WTC11 (cell line): Measurements from ENCODE around the gene COL18A1.

ENCODE experiments used
- AFF4 ChIP-seq: sonication (generic); formaldehyde crosslinking; IDR thresholded peaks from 2 replicates; pipeline ENCODE4 v1.8.1; 2023; ENCODE audit warnings: mild to moderate bottlenecking, missing genetic modification reagents, borderline replicate concordance
- CREM ChIP-seq: sonication (generic); formaldehyde crosslinking; IDR thresholded peaks from 2 replicates; pipeline ENCODE4 v1.8.1; 2022; ENCODE audit warnings: mild to moderate bottlenecking, missing genetic modification reagents, moderate library complexity
- CTCF ChIP-seq: fragments of 200-600 bp; IDR thresholded peaks from 2 replicates; pipeline ENCODE4 v1.8.0; 2022; ENCODE audit warnings: antibody characterized with exemption
- ESRRA ChIP-seq: sonication (generic); formaldehyde crosslinking; IDR thresholded peaks from 2 replicates; pipeline ENCODE4 v1.8.1; 2022; ENCODE audit warnings: mild to moderate bottlenecking, missing genetic modification reagents, borderline replicate concordance
- IRF1 ChIP-seq: sonication (generic); formaldehyde crosslinking; IDR thresholded peaks from 2 replicates; pipeline ENCODE4 v1.8.0; 2023; ENCODE audit warnings: missing genetic modification reagents
- MYBL2 ChIP-seq: sonication (generic); formaldehyde crosslinking; IDR thresholded peaks from 2 replicates; pipeline ENCODE4 v1.8.1; 2023; ENCODE audit warnings: mild to moderate bottlenecking, moderate library complexity, missing genetic modification reagents
- TCF7 ChIP-seq: sonication (generic); formaldehyde crosslinking; IDR thresholded peaks from 2 replicates; pipeline ENCODE4 v1.8.0; 2022; ENCODE audit warnings: mild to moderate bottlenecking, low read depth, missing genetic modification reagents, moderate library complexity
- ZNF121 ChIP-seq: sonication (generic); formaldehyde crosslinking; IDR thresholded peaks from 2 replicates; pipeline ENCODE4 v1.8.0; 2023; ENCODE audit warnings: missing genetic modification reagents
- ZNF423 ChIP-seq: fragments of 250-450 bp; sonication (Bioruptor Pico); IDR thresholded peaks from 2 replicates; pipeline ENCODE4 v2.1.2; 2022; ENCODE audit warnings: mild to moderate bottlenecking, moderate library complexity

- TF ChIP-seq CREM (CRISPR knock-in tag) (no peak), CTCF (no peak), MYBL2 (CRISPR knock-in tag) (no peak), ESRRA (CRISPR knock-in tag) (no peak), ZNF423 (CRISPR knock-in tag) (no peak), TCF7 (CRISPR knock-in tag) (no peak), ZNF121 (CRISPR knock-in tag) (no peak), IRF1 (CRISPR knock-in tag) (no peak), AFF4 (CRISPR knock-in tag) (no peak)
These were observed 84.7 kb downstream of the COL18A1 start for GRCh38 chr21:45489722-45489982.
